NB4 (cell line): ENCODE measurements around the gene CLK3.

Experiments
- TF ChIP-seq, protein P1 (sequence below): IDR thresholded peaks from one replicate; pipeline ENCODE4 v1.5.1; 2012; ENCODE audit warnings: low read depth, low read length
- TF ChIP-seq, protein P2 (sequence below): IDR thresholded peaks from 2 replicates; pipeline ENCODE4 v1.6.1; 2011; ENCODE audit warnings: low read depth, low read length

DNA sequence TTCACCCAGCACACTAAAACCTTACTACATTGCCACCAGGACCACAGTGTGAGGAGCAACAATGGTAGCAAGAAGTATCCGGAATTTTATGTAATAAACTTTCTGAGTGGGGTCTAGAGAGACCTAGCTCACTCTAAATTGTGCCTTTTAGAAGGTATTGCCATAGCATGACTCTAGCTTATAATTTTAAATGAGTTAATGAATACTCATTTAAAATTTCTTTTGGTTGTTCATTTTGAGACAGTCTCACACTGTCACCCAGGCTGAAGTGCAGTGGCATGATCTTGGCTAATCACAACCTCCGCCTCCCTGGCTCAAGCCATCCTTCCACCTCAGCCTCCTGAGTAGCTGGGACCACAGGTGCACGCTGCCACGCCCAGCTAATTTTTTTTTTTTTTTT, 54.0 kb downstream of the CLK3 start:
- TF ChIP-seq, protein P1, sequence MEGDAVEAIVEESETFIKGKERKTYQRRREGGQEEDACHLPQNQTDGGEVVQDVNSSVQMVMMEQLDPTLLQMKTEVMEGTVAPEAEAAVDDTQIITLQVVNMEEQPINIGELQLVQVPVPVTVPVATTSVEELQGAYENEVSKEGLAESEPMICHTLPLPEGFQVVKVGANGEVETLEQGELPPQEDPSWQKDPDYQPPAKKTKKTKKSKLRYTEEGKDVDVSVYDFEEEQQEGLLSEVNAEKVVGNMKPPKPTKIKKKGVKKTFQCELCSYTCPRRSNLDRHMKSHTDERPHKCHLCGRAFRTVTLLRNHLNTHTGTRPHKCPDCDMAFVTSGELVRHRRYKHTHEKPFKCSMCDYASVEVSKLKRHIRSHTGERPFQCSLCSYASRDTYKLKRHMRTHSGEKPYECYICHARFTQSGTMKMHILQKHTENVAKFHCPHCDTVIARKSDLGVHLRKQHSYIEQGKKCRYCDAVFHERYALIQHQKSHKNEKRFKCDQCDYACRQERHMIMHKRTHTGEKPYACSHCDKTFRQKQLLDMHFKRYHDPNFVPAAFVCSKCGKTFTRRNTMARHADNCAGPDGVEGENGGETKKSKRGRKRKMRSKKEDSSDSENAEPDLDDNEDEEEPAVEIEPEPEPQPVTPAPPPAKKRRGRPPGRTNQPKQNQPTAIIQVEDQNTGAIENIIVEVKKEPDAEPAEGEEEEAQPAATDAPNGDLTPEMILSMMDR: no peak
- TF ChIP-seq, protein P2, sequence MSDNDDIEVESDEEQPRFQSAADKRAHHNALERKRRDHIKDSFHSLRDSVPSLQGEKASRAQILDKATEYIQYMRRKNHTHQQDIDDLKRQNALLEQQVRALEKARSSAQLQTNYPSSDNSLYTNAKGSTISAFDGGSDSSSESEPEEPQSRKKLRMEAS: no peak
